Calu3 (cell line): ENCODE data around the gene THEM5. TPM values are rescaled to one million over a fixed set of nuclear protein-coding genes. Genes with fewer than 3 reads are reported as not detected.
"Not testable (repeated sequence)": the region's sequence is repeated elsewhere in the genome, so short reads cannot be mapped to it uniquely, and the experiment has no call there.

ENCODE experiments used
- BruUV-seq: library from RNA; stranded (reverse); fragments of 400-500 nt; replicated peaks from 2 replicates; lab custom pipeline; 2021; lab: Mats Ljungman, UMichigan
- CTCF ChIA-PET: fragments of 300-600 bp; sonication (Branson Sonifier 250); formaldehyde crosslinking; loops from one replicate; lab custom pipeline; 2022; ENCODE audit warnings: antibody characterized with exemption; lab: Charles Lee
- DNase-seq: peaks from one replicate; pipeline ENCODE4 v3.0.0; 2022
- H3K27ac Mint-ChIP-seq: one replicate; pipeline ENCODE4 v1.8.0; 2022; ENCODE audit warnings: mixed read lengths; ENCODE audit not compliant: unreplicated experiment
- H3K27me3 Mint-ChIP-seq: one replicate; pipeline ENCODE4 v1.8.0; 2022; ENCODE audit warnings: mixed read lengths; ENCODE audit not compliant: unreplicated experiment
- H3K36me3 Mint-ChIP-seq: one replicate; pipeline ENCODE4 v1.8.0; 2022; ENCODE audit warnings: mild to moderate bottlenecking, moderate library complexity, mixed read lengths; ENCODE audit not compliant: insufficient read depth, unreplicated experiment
- H3K4me1 Mint-ChIP-seq: one replicate; pipeline ENCODE4 v1.8.0; 2022; ENCODE audit warnings: mild to moderate bottlenecking, low read depth, mixed read lengths; ENCODE audit not compliant: unreplicated experiment
- H3K4me3 Mint-ChIP-seq: one replicate; pipeline ENCODE4 v1.8.0; 2022; ENCODE audit warnings: mild to moderate bottlenecking, low read depth, moderate library complexity, mixed read lengths; ENCODE audit not compliant: unreplicated experiment
- H3K9me3 Mint-ChIP-seq: one replicate; pipeline ENCODE4 v1.8.0; 2022; ENCODE audit warnings: low read depth, mixed read lengths; ENCODE audit not compliant: unreplicated experiment
- CTCF ChIP-seq: fragments of 200-600 bp; IDR thresholded peaks from one replicate; pipeline ENCODE4 v1.8.0; 2022; ENCODE audit warnings: antibody characterized with exemption; ENCODE audit not compliant: unreplicated experiment
- intact Hi-C: fragments of 100-400 bp; cut with micrococcal nuclease; formaldehyde crosslinking; loops from one replicate; pipeline ENCODE4 v1.10.0; 2022; ENCODE audit not compliant: unreplicated experiment
- total RNA-seq: library from RNA; stranded (reverse); gene quantifications from 2 replicates; pipeline ENCODE4 v1.2.3, GENCODE V29; 2022

The THEM5 gene
- total RNA-seq, 1 experiment from 2014 or later = not detected

DNA sequence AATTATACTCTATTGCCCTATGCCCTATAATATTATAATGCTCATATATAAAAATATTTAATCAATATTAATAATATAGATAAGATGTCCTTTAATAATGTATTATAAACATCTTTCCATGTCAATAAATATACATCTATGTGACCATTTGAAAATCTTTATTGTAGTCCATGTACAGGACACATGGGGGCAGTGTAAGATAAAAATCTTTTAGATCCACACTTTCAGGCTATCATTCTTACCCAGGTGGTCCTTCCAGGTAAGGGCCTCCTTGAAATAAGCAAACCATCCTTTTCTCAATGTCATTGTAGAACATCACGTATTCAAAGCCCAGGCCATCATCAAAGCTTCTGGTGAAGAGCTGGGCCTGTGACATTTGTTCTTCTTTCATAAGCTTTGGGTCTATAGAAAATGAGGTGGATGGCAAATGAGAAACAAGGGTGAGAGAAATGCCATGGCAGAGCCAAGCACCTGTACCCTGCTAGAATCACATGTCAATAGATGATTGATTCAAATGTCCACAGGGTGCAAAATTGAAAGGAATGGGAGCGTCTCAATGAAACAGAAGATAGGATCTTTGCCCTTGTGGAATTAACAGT lies 35.6 kb upstream of the THEM5 start:
- Mint-ChIP-seq H3K27me3 (no peaks in the 10 kb centered on the region), H3K4me1 (no peaks in the 10 kb centered on the region), H3K36me3 (peaks cover 22% of the 10 kb centered on the region), H3K4me3 (no peak overlapping the region), H3K27ac (no peak overlapping the region), H3K9me3 (no peaks in the 10 kb centered on the region)
- peak; percentile 58 for TF ChIP-seq CTCF
- intact Hi-C loops = loop anchor here (1.0 to 2.0 kb wide), 4 partner anchors 46 to 296 kb away; no protein-coding TSS in a partner anchor
- BruUV-seq = no TSS peak
- CTCF ChIA-PET = no interaction called here
- no peak for DNase-seq

GRCh38 chr1:151887028-151887427 lies 33.5 kb upstream of the THEM5 start:
- no peak overlapping the region for H3K4me3 Mint-ChIP-seq
- no TSS peak for BruUV-seq
- peaks cover 11% of the 10 kb centered on the region for H3K36me3 Mint-ChIP-seq
- DNase-seq = peak; percentile 14
- H3K27ac Mint-ChIP-seq = no peak overlapping the region
- H3K4me1 Mint-ChIP-seq = no peaks in the 10 kb centered on the region
- H3K9me3 Mint-ChIP-seq = no peaks in the 10 kb centered on the region
- CTCF ChIA-PET = interaction anchor here (0.6 to 1.4 kb wide), 4 partner anchors 22 to 504 kb away, joined by 3 read pairs; no protein-coding TSS in a partner anchor
- no peak for TF ChIP-seq CTCF
- intact Hi-C loops = no loop called here
- no peaks in the 10 kb centered on the region for H3K27me3 Mint-ChIP-seq

- DNase-seq = no peak
- BruUV-seq = no TSS peak
- no peaks in the 10 kb centered on the region for H3K4me1 Mint-ChIP-seq
- no peak overlapping the region for H3K4me3 Mint-ChIP-seq
- no peak overlapping the region for H3K27ac Mint-ChIP-seq
- intact Hi-C loops = no loop called here
- no peaks in the 10 kb centered on the region for H3K9me3 Mint-ChIP-seq
- peaks cover 11% of the 10 kb centered on the region for H3K36me3 Mint-ChIP-seq
- TF ChIP-seq CTCF = no peak
- no peaks in the 10 kb centered on the region for H3K27me3 Mint-ChIP-seq
- CTCF ChIA-PET = no interaction called here
Measured at GRCh38 chr1:151885479-151885878, 32.0 kb upstream of the THEM5 start.

GRCh38 chr1:151884879-151885278 lies 31.4 kb upstream of the THEM5 start:
- H3K27ac Mint-ChIP-seq, BruUV-seq, H3K27me3 Mint-ChIP-seq, intact Hi-C loops, DNase-seq, H3K4me1 Mint-ChIP-seq, H3K9me3 Mint-ChIP-seq, CTCF ChIA-PET, H3K4me3 Mint-ChIP-seq: not testable (repeated sequence)
- H3K36me3 Mint-ChIP-seq = peaks cover 11% of the 10 kb centered on the region

DNA sequence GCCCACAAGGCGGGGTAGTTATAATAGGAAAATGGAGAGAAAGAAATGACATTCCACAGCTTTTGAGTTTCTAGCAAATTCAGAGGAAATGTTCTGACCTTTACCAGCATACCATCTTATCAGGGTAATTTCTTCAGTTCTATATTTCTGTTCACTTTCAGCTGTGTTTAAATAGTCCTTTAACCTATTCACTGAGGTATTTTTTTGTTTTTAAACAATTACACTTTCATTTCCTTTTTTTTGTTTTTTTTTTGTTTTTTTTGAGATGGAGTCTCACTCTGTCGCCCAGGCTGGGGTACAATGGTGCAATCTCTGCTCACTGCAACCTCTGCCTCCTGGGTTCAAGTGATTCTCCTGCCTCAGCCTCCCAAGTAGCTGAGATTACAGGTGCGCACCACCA lies 30.9 kb upstream of the THEM5 start:
- DNase-seq, BruUV-seq, H3K27me3 Mint-ChIP-seq, H3K9me3 Mint-ChIP-seq, intact Hi-C loops, H3K4me3 Mint-ChIP-seq, H3K4me1 Mint-ChIP-seq, H3K27ac Mint-ChIP-seq: not testable (repeated sequence)
- H3K36me3 Mint-ChIP-seq = peaks cover 11% of the 10 kb centered on the region
- CTCF ChIA-PET = interaction anchor here (0.6 to 1.1 kb wide), 3 partner anchors 116 to 204 kb away, joined by 3 to 4 read pairs (median 3); no protein-coding TSS in a partner anchor

GRCh38 chr1:151883898-151884297 lies 30.4 kb upstream of the THEM5 start:
- H3K4me1 Mint-ChIP-seq, BruUV-seq, DNase-seq: not testable (repeated sequence)

GRCh38 chr1:151882918-151883317 lies 29.4 kb upstream of the THEM5 start:
- H3K4me3 Mint-ChIP-seq, DNase-seq, intact Hi-C loops, BruUV-seq, H3K27ac Mint-ChIP-seq, H3K27me3 Mint-ChIP-seq, H3K9me3 Mint-ChIP-seq, H3K4me1 Mint-ChIP-seq, H3K36me3 Mint-ChIP-seq: not testable (repeated sequence)
- CTCF ChIA-PET = interaction anchor here (0.8 to 1.8 kb wide), 2 partner anchors 15 to 43 kb away, joined by 5 to 6 read pairs; partner anchors contain the start of gene C2CD4D

More at GRCh38 chr1:151883898-151884297, 30.4 kb upstream of the THEM5 start:
- H3K27ac Mint-ChIP-seq, H3K4me3 Mint-ChIP-seq, H3K9me3 Mint-ChIP-seq, intact Hi-C loops, H3K27me3 Mint-ChIP-seq: not testable (repeated sequence)
- CTCF ChIA-PET = interaction anchor here (0.6 to 1.1 kb wide), 3 partner anchors 117 to 203 kb away, joined by 3 to 4 read pairs (median 3); no protein-coding TSS in a partner anchor
- H3K36me3 Mint-ChIP-seq = peaks cover 11% of the 10 kb centered on the region
